ENCODE measurements around the gene MTA3. TPM values are rescaled to one million over a fixed set of nuclear protein-coding genes. Genes with fewer than 3 reads are reported as not detected.

MTA3 gene
- total and polyA plus RNA-seq, 2 donors (not counting 3 experiments of a cell fraction or from before 2014, with no cell fraction given) = 36.3 to 53.3 TPM

GRCh38 chr2:42601076-42601475 lies 32.6 kb downstream of the MTA3 start:
- H3K27ac ChIP-seq (ENCODE audit: insufficient read depth, low read depth, low read length) = no peak overlapping the region
- ChIA-PET POLR2A (no interaction called here), CTCF (no interaction called here)
- TF ChIP-seq EZH2 (IDR thresholded peaks at IDR 0.05; ENCODE audit: borderline replicate concordance, low read depth, low read length, severe bottlenecking) (no peak), POLR2A (IDR thresholded peaks at IDR 0.05; ENCODE audit: low read depth, low read length) (no peak), POLR2AphosphoS5 (IDR thresholded peaks at IDR 0.05; ENCODE audit: insufficient read depth, low read depth, low read length) (no peak), CTCF (IDR thresholded peaks at IDR 0.05; ENCODE audit: extremely low read depth in 1 of 2, insufficient read depth in 1 of 2, low read depth in 1 of 2, low read length in 2 of 2) (no peak), MAX (IDR thresholded peaks at IDR 0.05; ENCODE audit: insufficient read depth, insufficient read length) (no peak)
- dilution Hi-C loops (cut with MboI; ENCODE audit: extremely low pct_ligation_motif_present, low sequenced_read_pairs) = no loop called here
- DNase-seq (ENCODE audit: low read depth, low spot score) (no peak), FAIRE-seq (no peak)
- H3K4me2 ChIP-seq (ENCODE audit: insufficient read depth, low read length) = no peak overlapping the region
- no peak overlapping the region for H2AFZ ChIP-seq (ENCODE audit: low read depth, low read length)
- no peaks in the 10 kb centered on the region for H3K9me1 ChIP-seq (replicated peaks; ENCODE audit: control insufficient read depth, extremely low read depth, insufficient read depth, low read length)
- H3K27me3 ChIP-seq (ENCODE audit: control insufficient read depth in 2 of 2, insufficient read depth in 2 of 2, low read length in 2 of 2) = no peaks in the 10 kb centered on the region
- no TSS peak for BruUV-seq (replicated peaks)
- intact Hi-C loops (cut with micrococcal nuclease) = no loop called here
- H3K4me3 ChIP-seq (replicated peaks in 1 of 3; ENCODE audit: insufficient read depth in 1 of 3, low read depth in 1 of 3, low read length in 3 of 3) = no peak overlapping the region
- H3K79me2 ChIP-seq (ENCODE audit: control insufficient read depth, insufficient read depth, low read length) = peaks cover 13% of the 10 kb centered on the region
- no peaks in the 10 kb centered on the region for H3K36me3 ChIP-seq (ENCODE audit: control insufficient read depth in 2 of 2, extremely low read depth in 1 of 2, insufficient read depth in 2 of 2, low read length in 2 of 2)
- peaks cover 3% of the 10 kb centered on the region for H3K4me1 ChIP-seq (ENCODE audit: control insufficient read depth, extremely low read depth, insufficient read depth, low read length)
- H4K20me1 ChIP-seq (replicated peaks; ENCODE audit: control insufficient read depth, extremely low read depth, insufficient read depth, low read length) = no peaks in the 10 kb centered on the region
- H3K9ac ChIP-seq (replicated peaks; ENCODE audit: extremely low read depth, insufficient read depth, low read length) = no peak overlapping the region
- no peaks in the 10 kb centered on the region for H3K9me3 ChIP-seq (replicated peaks; ENCODE audit: control insufficient read depth, insufficient read depth, low read length)

Data from endothelial cell of umbilical vein (primary cell).